DOHH2 (cell line): ENCODE data around the gene SCNN1A.

Source experiments
- H3F3A ChIP-seq: fragments of 200-600 bp; sonication (generic), shearing (Covaris generic); 2 replicates; pipeline ENCODE4 v1.6.0; 2016; ENCODE audit warnings: antibody characterized with exemption, mild to moderate bottlenecking; ENCODE audit not compliant: control insufficient read depth, insufficient read depth
- H3K27ac ChIP-seq: fragments of 200-600 bp; sonication (generic); 2 replicates; pipeline ENCODE4 v1.5.1; 2014; ENCODE audit warnings: low read depth, mild to moderate bottlenecking, low read length, moderate library complexity
- H3K27me3 ChIP-seq: fragments of 200-600 bp; sonication (generic); 2 replicates; pipeline ENCODE4 v1.6.1; 2014; ENCODE audit warnings: mild to moderate bottlenecking, low read length, mixed read lengths; ENCODE audit not compliant: control insufficient read depth
- H3K36me3 ChIP-seq: fragments of 200-600 bp; sonication (generic); 2 replicates; pipeline ENCODE4 v1.6.1; 2014; ENCODE audit warnings: mild to moderate bottlenecking, low read length, moderate library complexity, mixed read lengths; ENCODE audit not compliant: control insufficient read depth
- H3K4me1 ChIP-seq: fragments of 200-600 bp; sonication (generic); 2 replicates; pipeline ENCODE4 v1.6.1; 2014; ENCODE audit warnings: mild to moderate bottlenecking, low read length, mixed read lengths; ENCODE audit not compliant: control insufficient read depth
- H3K4me2 ChIP-seq: fragments of 200-600 bp; sonication (generic); 2 replicates; pipeline ENCODE4 v1.6.0; 2014; ENCODE audit warnings: mild to moderate bottlenecking, low read length, moderate library complexity
- H3K4me3 ChIP-seq: fragments of 200-600 bp; sonication (generic); 2 replicates; pipeline ENCODE4 v1.5.1; 2014; ENCODE audit warnings: mild to moderate bottlenecking, low read length, mixed read lengths
- H3K79me2 ChIP-seq: fragments of 200-600 bp; sonication (generic); 2 replicates; pipeline ENCODE4 v1.6.1; 2014; ENCODE audit warnings: mild to moderate bottlenecking, low read length, mixed read lengths; ENCODE audit not compliant: control insufficient read depth
- H3K9me2 ChIP-seq: fragments of 200-600 bp; sonication (generic); replicated peaks from 2 replicates; pipeline ENCODE4 v1.6.1; 2014; ENCODE audit warnings: mild to moderate bottlenecking, low read length, mixed read lengths; ENCODE audit not compliant: control insufficient read depth
- H3K9me3 ChIP-seq: fragments of 200-600 bp; sonication (generic); 2 replicates; pipeline ENCODE4 v1.6.1; 2014; ENCODE audit warnings: antibody characterized with exemption, low read length, mixed read lengths; ENCODE audit not compliant: control insufficient read depth, insufficient read depth
- H4K20me1 ChIP-seq: fragments of 200-600 bp; sonication (generic); 2 replicates; pipeline ENCODE4 v1.6.0; 2014; ENCODE audit warnings: low read depth, mild to moderate bottlenecking, antibody characterized with exemption, low read length, moderate library complexity; ENCODE audit not compliant: control insufficient read depth, insufficient read depth
- EZH2phosphoT487 ChIP-seq: fragments of 200-600 bp; sonication (generic); IDR thresholded peaks from 2 replicates; pipeline ENCODE4 v1.6.1; 2017; ENCODE audit warnings: borderline replicate concordance, mild to moderate bottlenecking, antibody characterized with exemption, low read length, moderate library complexity, mixed read lengths
- TF ChIP-seq, protein P1 (sequence below): fragments of 200-600 bp; sonication (generic); IDR thresholded peaks from one replicate; pipeline ENCODE4 v1.5.1; 2014; ENCODE audit warnings: antibody characterized with exemption, mild to moderate bottlenecking, low read depth, low read length; ENCODE audit not compliant: poor library complexity, severe bottlenecking

The SCNN1A gene

DNA sequence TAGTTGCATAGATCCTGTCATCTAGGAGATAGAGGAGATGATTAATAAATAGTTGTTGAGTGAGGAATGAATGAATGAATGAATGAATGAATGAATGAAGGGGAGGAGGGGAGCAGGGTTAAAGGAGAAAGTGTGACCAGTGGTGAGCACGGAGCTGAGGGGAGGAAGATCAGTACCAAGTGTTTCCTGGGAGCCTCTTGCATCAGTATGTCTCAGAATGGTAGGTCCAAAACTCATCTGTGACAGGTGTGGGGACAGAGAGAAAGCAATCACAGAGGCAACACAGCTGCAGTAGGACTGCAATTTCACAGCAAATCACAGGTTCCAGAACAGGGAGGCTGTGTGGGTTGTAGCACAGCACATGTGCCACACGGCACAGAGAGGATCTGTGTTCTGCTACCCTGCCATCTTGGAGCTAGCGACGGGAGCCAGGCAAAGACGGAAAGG is 19.0 kb downstream of the SCNN1A start:
- no peaks in the 10 kb centered on the region for H4K20me1 ChIP-seq
- no peak overlapping the region for H3K4me3 ChIP-seq
- no peaks in the 10 kb centered on the region for H3K9me2 ChIP-seq
- H3K36me3 ChIP-seq, result no peaks in the 10 kb centered on the region
- H3F3A ChIP-seq, result peaks cover 7% of the 10 kb centered on the region; the same call in 1 of the 2 replicates
- H3K4me1 ChIP-seq, result peaks cover 26% of the 10 kb centered on the region
- peaks cover 19% of the 10 kb centered on the region for H3K27me3 ChIP-seq
- TF ChIP-seq, protein P1, sequence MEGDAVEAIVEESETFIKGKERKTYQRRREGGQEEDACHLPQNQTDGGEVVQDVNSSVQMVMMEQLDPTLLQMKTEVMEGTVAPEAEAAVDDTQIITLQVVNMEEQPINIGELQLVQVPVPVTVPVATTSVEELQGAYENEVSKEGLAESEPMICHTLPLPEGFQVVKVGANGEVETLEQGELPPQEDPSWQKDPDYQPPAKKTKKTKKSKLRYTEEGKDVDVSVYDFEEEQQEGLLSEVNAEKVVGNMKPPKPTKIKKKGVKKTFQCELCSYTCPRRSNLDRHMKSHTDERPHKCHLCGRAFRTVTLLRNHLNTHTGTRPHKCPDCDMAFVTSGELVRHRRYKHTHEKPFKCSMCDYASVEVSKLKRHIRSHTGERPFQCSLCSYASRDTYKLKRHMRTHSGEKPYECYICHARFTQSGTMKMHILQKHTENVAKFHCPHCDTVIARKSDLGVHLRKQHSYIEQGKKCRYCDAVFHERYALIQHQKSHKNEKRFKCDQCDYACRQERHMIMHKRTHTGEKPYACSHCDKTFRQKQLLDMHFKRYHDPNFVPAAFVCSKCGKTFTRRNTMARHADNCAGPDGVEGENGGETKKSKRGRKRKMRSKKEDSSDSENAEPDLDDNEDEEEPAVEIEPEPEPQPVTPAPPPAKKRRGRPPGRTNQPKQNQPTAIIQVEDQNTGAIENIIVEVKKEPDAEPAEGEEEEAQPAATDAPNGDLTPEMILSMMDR, result no peak
- TF ChIP-seq EZH2phosphoT487, result no peak
- H3K9me3 ChIP-seq, result no peaks in the 10 kb centered on the region
- no peaks in the 10 kb centered on the region for H3K79me2 ChIP-seq
- H3K27ac ChIP-seq, result no peak overlapping the region
- no peak overlapping the region for H3K4me2 ChIP-seq

GRCh38 chr12:6355491-6356373 is 19.6 kb downstream of the SCNN1A start:
- H3K9me2 ChIP-seq, result no peaks in the 10 kb centered on the region
- H4K20me1 ChIP-seq, result no peaks in the 10 kb centered on the region
- H3K4me3 ChIP-seq, result no peak overlapping the region
- no peak for TF ChIP-seq EZH2phosphoT487
- TF ChIP-seq, protein P1, result no peak
- no peak overlapping the region for H3K4me2 ChIP-seq
- peaks cover 31% of the 10 kb centered on the region for H3K4me1 ChIP-seq
- H3F3A ChIP-seq, result peaks cover 7% of the 10 kb centered on the region; the same call in 1 of the 2 replicates
- peaks cover 17% of the 10 kb centered on the region for H3K27me3 ChIP-seq
- no peaks in the 10 kb centered on the region for H3K79me2 ChIP-seq
- H3K9me3 ChIP-seq, result no peaks in the 10 kb centered on the region
- H3K27ac ChIP-seq, result no peak overlapping the region
- H3K36me3 ChIP-seq, result no peaks in the 10 kb centered on the region

DNA sequence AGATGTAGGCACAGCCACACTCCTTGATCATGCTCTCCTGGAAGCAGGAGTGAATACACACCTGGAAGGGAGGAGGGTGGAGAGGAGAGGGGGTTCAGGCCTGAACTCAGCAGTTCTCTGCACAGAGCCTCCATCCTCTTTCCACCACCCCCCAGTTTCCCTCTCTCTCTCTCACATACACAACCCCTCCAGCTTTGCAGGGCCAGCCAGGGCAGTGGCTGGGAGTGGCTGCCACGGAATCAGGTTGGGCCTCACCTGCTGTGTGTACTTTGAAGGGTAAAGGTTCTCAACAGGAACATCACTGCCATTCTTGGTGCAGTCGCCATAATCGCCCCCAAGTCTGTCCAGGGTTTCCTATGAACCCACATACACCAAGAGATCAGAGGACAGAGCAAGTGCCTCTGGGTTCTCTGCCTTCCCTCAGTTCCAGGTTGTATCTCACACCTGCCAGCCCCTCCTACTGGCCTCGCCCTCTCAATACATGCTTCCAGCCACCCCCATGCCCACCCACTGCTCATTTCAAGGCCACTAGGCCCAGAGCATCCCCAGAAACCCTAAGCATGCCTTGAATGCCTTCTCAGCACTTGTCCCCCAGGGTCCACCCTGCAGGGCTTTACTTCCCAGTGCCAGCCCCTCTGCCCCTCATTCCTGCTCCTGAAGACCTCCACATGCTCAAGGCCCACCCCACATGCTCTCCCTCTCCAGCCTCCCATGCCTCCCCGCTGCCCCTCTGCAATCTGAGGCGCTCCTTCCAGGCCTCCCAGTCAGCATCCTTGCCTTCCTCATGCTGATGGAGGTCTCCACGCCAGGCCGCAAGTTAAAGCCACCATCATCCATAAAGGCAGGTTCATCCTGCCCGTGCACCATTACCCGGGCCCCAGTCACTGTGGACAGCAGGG is 20.6 kb downstream of the SCNN1A start:
- Histone ChIP-seq H3K9me3 (no peaks in the 10 kb centered on the region), H3K27ac (no peak overlapping the region), H3K9me2 (no peaks in the 10 kb centered on the region), H3F3A (peaks cover 7% of the 10 kb centered on the region; the same call in 1 of the 2 replicates), H3K79me2 (no peaks in the 10 kb centered on the region), H3K36me3 (no peaks in the 10 kb centered on the region), H3K4me1 (peaks cover 24% of the 10 kb centered on the region), H3K4me3 (no peak overlapping the region), H4K20me1 (no peaks in the 10 kb centered on the region), H3K4me2 (no peak overlapping the region), H3K27me3 (peaks cover 11% of the 10 kb centered on the region)
- no peak for TF ChIP-seq EZH2phosphoT487
- TF ChIP-seq, protein P1, result no peak
